HG02981 (cell line): ENCODE results near the gene SEMA5B.

ENCODE experiments used
- ATAC-seq: cut with Tn5 transposase; IDR thresholded peaks from one replicate; pipeline ENCODE4 v1.9.1; 2021; ENCODE audit warnings: mild to moderate bottlenecking, moderate library complexity; ENCODE audit not compliant: unreplicated experiment

The SEMA5B gene

GRCh38 chr3:123060054-123060453 is 32.5 kb upstream of the SEMA5B start:
- no peak for ATAC-seq

GRCh38 chr3:123058505-123058904 is 30.9 kb upstream of the SEMA5B start:
- ATAC-seq: no peak

DNA sequence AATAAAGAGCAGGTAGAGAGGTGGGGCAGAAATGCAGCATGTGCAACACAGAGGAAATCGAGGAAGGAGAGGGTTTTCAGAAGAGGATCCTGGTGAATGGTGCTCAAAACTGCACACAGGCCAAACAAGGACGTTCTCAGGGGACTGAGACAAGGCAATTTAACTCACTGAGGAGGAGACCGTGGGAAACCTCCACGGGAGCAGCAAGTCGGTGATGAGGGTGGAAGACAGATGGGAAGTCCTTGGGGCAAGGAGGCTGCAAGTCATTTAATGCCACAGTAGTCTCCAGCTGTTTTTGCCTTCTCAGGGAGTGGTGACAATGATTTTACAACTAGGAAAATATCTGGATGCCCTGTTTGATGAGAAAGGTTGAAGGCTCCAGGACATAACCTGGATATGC is 27.8 kb upstream of the SEMA5B start:
- no peak for ATAC-seq

DNA sequence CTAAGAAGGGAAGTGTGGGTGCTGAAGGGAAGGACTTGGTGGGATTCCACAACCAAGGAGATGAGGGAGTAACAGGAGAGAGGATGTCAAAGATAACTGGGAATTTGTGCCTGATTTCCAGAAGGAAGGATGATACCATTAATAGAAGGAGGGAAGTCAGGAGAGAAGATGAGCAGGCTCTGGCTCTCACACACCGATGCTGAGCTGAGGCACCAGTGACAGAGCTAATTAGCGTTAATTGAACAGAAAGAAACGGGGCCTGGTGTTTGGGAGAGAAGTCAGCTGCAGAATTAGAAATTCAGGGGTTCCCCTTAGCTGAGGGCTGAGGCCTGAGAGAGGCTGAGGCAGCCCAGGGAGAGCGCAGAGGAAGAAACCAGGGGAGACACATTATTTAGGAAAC is 27.4 kb upstream of the SEMA5B start:
- no peak for ATAC-seq

- no peak for ATAC-seq
These were observed 26.7 kb upstream of the SEMA5B start for GRCh38 chr3:123054109-123054778.

GRCh38 chr3:123053107-123053506 is 25.5 kb upstream of the SEMA5B start:
- ATAC-seq: no peak

DNA sequence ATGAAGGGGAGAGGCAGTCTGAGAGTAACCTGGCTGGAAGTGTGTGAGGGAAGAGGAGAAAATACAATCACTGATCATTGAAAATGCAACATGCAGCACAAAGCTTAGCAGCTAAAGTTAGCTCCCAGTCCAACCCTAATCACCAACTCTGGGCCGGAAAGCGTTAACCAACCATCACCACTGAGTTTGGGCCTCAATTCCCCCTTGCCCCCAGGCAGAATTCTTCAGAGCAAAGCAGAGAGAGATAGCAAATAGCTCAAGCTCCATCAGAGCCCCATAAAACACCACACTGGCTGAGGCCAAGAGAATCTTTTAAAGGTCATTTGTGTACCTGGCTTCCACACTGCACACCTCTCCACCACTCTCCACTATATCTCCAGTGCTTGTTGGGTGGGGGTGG is 23.1 kb upstream of the SEMA5B start:
- ATAC-seq: no peak

GRCh38 chr3:123048480-123049237 is 21.1 kb upstream of the SEMA5B start:
- ATAC-seq: no peak

GRCh38 chr3:123047062-123047319 is 19.4 kb upstream of the SEMA5B start:
- ATAC-seq: no peak

DNA sequence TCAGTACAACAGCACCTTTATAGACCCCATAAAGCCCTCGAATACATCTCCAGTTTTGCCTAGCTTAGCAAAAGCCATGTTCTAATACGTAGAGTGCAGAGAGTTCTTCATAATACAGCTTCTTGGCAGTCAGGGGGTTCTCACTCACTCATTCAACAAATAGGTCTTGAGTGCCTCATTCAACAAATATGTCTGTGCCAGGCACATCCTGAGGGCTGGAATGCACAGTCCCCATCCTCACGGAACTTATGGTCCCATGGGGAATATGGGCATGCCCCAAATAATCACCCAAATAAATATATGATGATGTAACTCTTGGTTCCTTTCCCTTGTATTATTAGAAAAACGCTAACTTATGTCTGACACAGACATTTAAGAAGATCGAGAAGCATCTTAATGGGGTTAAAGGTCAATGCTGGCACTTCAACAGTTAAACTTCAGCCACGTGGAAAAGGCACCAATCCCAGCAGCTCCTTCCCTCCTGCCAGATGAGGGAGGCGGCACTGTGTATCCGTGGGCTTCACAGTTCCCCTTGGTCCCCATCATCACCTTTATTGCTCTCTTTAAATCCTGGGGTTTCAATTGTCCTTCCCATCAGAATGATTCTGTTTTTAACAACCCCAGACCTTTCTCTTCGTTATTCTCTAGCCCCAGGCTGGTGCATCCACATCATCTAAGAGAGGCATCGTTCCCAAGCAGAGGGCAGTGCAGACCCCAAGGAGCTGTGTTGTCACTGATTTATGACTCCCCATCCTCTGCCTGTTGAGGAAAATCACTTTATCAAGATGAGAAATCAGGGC is 18.9 kb upstream of the SEMA5B start:
- no peak for ATAC-seq

DNA sequence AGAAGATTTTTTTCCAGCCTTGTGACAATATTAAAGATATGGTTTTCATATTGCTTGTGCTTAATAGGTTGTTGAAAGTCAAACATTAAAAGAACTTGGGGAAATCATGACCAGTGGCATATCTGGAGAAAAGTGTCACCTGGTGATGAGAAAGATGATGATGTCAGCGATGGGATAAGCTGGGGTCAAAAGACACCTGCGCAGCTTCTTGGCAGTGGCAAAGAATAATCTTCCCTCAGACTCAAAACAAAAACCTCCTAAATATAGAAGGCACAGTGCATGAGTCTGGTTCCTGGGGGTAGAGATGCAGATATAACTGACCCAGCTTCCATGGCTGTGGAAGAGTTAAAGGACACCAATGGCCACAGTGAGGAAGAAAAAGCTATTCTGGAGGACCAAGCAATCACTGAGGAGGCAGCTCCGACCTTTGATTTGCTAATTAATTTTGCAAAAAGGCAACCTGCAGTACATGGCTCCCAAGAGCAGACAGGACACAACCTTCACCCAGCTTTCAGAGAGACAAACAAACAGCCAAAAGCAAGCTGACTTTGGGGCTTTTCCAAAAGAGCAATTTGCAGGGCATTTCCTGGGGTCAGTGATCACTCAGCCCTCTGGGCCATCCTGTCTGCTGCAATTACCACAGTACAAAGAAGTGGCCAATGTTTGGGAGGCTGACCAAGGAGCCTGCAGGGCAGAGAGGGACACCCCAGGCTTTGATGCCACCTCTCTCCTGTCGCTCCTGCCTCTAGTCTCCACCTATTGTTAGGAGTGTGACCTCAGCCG is 17.6 kb upstream of the SEMA5B start:
- ATAC-seq: no peak

DNA sequence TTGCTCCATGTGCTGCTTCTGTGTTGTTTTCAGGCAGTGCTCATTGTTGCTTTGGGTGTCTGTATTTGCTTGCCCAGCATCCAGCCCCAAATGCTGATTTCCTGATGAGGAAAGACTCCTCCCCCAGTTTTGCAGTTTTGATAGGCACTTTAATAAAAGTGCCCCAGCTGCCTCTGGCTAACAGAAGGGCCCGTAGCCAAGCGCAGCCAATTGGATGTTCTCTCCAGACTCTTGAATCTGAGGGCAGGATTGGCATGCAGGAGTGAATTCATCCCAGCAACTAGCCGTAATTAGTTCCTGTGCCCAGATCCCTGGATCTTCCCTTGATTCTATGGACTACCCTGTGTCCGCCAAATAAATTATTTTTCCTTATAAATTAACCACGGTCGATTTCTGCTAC is 14.8 kb upstream of the SEMA5B start:
- ATAC-seq: no peak

DNA sequence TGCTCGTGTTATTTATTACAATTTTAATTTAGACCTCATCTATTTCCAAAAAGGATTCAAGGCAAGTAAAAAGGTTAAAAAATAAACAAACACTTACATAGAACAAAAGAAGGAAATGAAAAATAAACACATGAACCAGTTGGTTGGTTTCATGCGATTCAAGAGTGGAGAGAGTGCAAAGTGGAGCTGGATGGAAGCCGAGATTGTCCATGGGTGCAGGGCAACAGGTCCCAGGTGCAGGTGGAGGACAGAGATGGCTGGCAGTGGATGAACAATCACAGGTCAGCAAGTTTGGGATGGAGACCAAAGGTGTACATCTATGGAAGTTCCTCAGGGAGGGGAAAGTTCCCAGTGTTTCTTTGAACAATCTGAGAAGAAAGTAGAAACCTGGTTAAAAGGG is 11.6 kb upstream of the SEMA5B start:
- no peak for ATAC-seq

GRCh38 chr3:123038751-123039150 is 11.2 kb upstream of the SEMA5B start:
- no peak for ATAC-seq

DNA sequence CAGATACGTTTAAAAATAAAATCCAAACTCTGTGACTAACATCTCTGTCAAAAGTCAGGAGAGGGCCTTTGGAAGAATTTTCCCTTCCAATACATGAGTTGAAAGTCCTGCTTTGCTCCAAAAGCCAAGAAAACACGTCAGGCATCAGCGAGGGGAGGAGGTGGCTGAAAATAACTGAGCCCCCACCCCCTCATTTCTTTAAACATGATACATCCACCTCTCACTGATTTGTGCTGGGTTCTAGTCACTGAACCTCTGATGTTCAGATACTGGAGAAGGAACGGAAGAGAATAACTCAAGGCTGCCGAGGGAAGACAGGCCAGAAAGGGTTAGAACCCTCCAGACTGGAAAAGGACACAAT is 9.4 kb upstream of the SEMA5B start:
- no peak for ATAC-seq

DNA sequence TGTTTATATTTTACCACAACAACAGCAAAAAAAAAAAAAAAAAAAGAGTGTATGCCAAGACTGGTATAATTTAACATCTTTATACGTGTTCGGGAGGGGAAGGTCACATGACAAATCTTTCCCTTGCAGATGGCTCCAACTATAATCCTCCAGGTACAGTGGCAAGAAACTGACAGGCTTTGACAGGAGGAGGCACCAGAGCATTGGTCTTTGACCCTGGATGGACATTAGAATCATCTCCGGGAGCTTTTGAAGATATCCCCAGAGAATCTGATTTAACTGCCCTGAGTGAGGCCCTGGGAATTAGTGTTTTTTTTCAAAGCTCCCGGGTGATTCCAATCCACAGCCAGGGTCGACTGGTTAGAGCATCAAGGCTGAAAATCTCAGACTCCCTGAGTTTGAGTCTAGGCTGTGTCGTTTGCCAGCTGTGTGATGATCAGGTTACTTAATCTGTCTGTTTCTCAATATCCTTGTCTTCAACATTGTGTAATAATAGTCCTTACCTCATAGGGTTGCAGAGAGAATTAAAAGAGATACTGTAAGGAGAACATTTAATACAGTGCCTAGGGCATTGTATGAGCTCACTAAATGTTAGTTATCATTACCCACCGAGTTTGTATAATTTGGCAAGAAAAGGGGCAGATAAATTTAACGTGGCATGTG is 8.9 kb upstream of the SEMA5B start:
- no peak for ATAC-seq

- no peak for ATAC-seq
These were observed 7.4 kb upstream of the SEMA5B start for GRCh38 chr3:123034996-123035395.

DNA sequence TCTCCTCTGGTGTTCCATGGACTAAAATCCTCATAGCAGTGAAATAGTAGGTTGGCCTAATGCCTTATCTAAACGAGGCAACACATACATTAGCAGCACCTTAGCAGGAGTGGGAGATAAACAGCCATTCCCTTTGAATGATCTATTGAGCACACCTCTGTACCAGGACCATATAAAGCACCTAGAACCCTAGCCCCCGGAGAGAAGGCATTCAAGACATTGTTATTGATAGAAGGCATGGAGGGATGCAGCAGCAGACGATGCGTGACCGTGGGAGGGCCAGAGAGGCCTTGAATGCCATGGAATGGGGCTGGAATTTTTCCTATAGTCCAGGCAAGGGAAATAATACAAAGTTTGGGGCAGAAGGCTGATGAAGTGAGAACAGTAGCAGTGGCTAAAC is 6.6 kb upstream of the SEMA5B start:
- ATAC-seq: no peak

GRCh38 chr3:123032057-123032456 is 4.5 kb upstream of the SEMA5B start:
- ATAC-seq: no peak

DNA sequence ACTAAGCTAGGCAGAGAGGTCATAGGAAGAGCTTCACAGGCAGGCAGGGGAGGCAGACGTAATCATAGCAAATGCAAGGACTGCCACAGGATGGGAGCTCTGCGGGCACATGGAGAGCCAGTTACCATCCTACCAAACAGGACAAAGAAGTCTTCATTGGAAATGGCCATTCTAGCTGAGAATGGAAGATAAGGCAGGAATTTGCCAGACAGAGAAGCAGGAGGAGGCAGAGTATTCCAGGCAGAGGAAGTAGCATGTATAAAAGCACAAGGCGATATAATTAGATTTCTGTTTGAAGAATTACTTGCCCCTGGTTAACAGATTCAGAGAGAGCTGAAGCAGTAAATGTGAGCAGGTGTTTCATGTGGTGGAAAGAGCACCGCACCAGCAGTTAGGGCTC is 3.5 kb upstream of the SEMA5B start:
- ATAC-seq: no peak

- ATAC-seq: no peak
These were observed 768 bp upstream of the SEMA5B start for GRCh38 chr3:123028233-123028828.
